Karpas-422 (cell line): ENCODE data around the gene TUBB2A. TPM values are rescaled to one million over a fixed set of nuclear protein-coding genes. Genes with fewer than 3 reads are reported as not detected.
"Not testable (repeated sequence)": the region's sequence is repeated elsewhere in the genome, so short reads cannot be mapped to it uniquely, and the experiment has no call there.

Source experiments
- DNase-seq: peaks from one replicate; pipeline ENCODE4 v3.0.0-alpha.2; 2015
- H2AFZ ChIP-seq: fragments of 200-600 bp; sonication (generic); 2 replicates; pipeline ENCODE4 v1.6.1; 2014; ENCODE audit warnings: antibody characterized with exemption, low read length, mixed read lengths
- H3K27ac ChIP-seq: fragments of 200-600 bp; sonication (generic); 2 replicates; pipeline ENCODE4 v1.5.1; 2014; ENCODE audit warnings: mild to moderate bottlenecking, low read length, moderate library complexity
- H3K27me3 ChIP-seq: fragments of 200-600 bp; sonication (generic); 2 replicates; pipeline ENCODE4 v1.6.1; 2014; ENCODE audit warnings: low read length, mixed read lengths
- H3K36me3 ChIP-seq: fragments of 200-600 bp; sonication (generic); 2 replicates; pipeline ENCODE4 v1.6.1; 2014; ENCODE audit warnings: low read length, mixed read lengths; ENCODE audit not compliant: insufficient read depth
- H3K4me1 ChIP-seq: fragments of 200-600 bp; sonication (generic); 2 replicates; pipeline ENCODE4 v1.6.1; 2014; ENCODE audit warnings: mild to moderate bottlenecking, low read length, mixed read lengths
- H3K4me2 ChIP-seq: fragments of 200-600 bp; sonication (generic); 2 replicates; pipeline ENCODE4 v1.6.1; 2014; ENCODE audit warnings: low read length, low read depth, mild to moderate bottlenecking; ENCODE audit not compliant: poor library complexity, severe bottlenecking
- H3K4me3 ChIP-seq: fragments of 200-600 bp; sonication (generic); 2 replicates; pipeline ENCODE4 v1.5.1; 2014; ENCODE audit warnings: mild to moderate bottlenecking, antibody characterized with exemption, low read length, mixed read lengths
- H3K79me2 ChIP-seq: fragments of 200-600 bp; sonication (generic); 2 replicates; pipeline ENCODE4 v1.6.1; 2014; ENCODE audit warnings: mild to moderate bottlenecking, low read length, mixed read lengths
- H3K9ac ChIP-seq: fragments of 200-600 bp; sonication (generic); 2 replicates; pipeline ENCODE4 v1.6.0; 2014; ENCODE audit warnings: low read length
- H3K9me2 ChIP-seq: fragments of 200-600 bp; sonication (generic), shearing (Covaris generic); replicated peaks from 2 replicates; pipeline ENCODE4 v1.6.0; 2014; ENCODE audit warnings: mild to moderate bottlenecking, low read length, moderate library complexity; ENCODE audit not compliant: insufficient read depth
- H3K9me3 ChIP-seq: fragments of 300-700, 200-600 bp; sonication (generic); 2 replicates; pipeline ENCODE4 v1.6.1; 2014; ENCODE audit warnings: low read length, mixed read lengths
- H4K20me1 ChIP-seq: fragments of 200-600 bp; sonication (generic); 2 replicates; pipeline ENCODE4 v1.6.1; 2014; ENCODE audit warnings: mild to moderate bottlenecking, antibody characterized with exemption, low read length, low read depth; ENCODE audit not compliant: insufficient read depth
- total RNA-seq: library from RNA; depleted of rRNA; stranded (reverse); fragments of >200 nt; shearing (Covaris generic); gene quantifications from 2 replicates; pipeline ENCODE4 v1.2.3, GENCODE V29; 2014; ENCODE audit warnings: low replicate concordance

The TUBB2A gene
- total RNA-seq, 1 experiment from 2014 or later = not detected

GRCh38 chr6:3175715-3176402 lies 18.5 kb upstream of the TUBB2A start:
- H3K27ac ChIP-seq = no peak overlapping the region
- no peaks in the 10 kb centered on the region for H3K36me3 ChIP-seq
- no peaks in the 10 kb centered on the region for H3K4me1 ChIP-seq
- peak; percentile 23 for DNase-seq
- H3K9me3 ChIP-seq = no peaks in the 10 kb centered on the region
- no peaks in the 10 kb centered on the region for H3K79me2 ChIP-seq
- no peaks in the 10 kb centered on the region for H3K27me3 ChIP-seq
- no peak overlapping the region for H3K9ac ChIP-seq
- no peak overlapping the region for H3K4me3 ChIP-seq
- no peak overlapping the region for H2AFZ ChIP-seq
- no peaks in the 10 kb centered on the region for H4K20me1 ChIP-seq
- H3K4me2 ChIP-seq = no peak overlapping the region
- H3K9me2 ChIP-seq = no peaks in the 10 kb centered on the region

- not testable (repeated sequence) for H3K4me3 ChIP-seq, DNase-seq, H3K9ac ChIP-seq, H4K20me1 ChIP-seq, H3K36me3 ChIP-seq, H3K9me2 ChIP-seq, H3K27me3 ChIP-seq, H3K79me2 ChIP-seq, H2AFZ ChIP-seq, H3K27ac ChIP-seq, H3K9me3 ChIP-seq, H3K4me1 ChIP-seq, H3K4me2 ChIP-seq
Observed at GRCh38 chr6:3173636-3174089, 16.3 kb upstream of the TUBB2A start.

GRCh38 chr6:3172789-3173188 lies 15.4 kb upstream of the TUBB2A start:
- not testable (repeated sequence) for H3K36me3 ChIP-seq, H3K79me2 ChIP-seq, H3K9ac ChIP-seq, H3K9me3 ChIP-seq, H3K4me3 ChIP-seq, H3K4me2 ChIP-seq, H3K4me1 ChIP-seq, H3K9me2 ChIP-seq, H4K20me1 ChIP-seq, H3K27me3 ChIP-seq, H3K27ac ChIP-seq, H2AFZ ChIP-seq
- DNase-seq = peak; percentile 15

- H3K9ac ChIP-seq, H4K20me1 ChIP-seq, H3K27ac ChIP-seq, H3K27me3 ChIP-seq, H3K36me3 ChIP-seq, H3K4me3 ChIP-seq, H3K9me3 ChIP-seq, H3K4me1 ChIP-seq, H3K79me2 ChIP-seq, H2AFZ ChIP-seq, H3K4me2 ChIP-seq, H3K9me2 ChIP-seq: not testable (repeated sequence)
- peak; percentile 33 for DNase-seq
Observed at GRCh38 chr6:3171313-3172175, 14.2 kb upstream of the TUBB2A start.

GRCh38 chr6:3170676-3171075 lies 13.3 kb upstream of the TUBB2A start:
- H4K20me1 ChIP-seq, H3K9me2 ChIP-seq: not testable (repeated sequence)

GRCh38 chr6:3168046-3168445 lies 10.7 kb upstream of the TUBB2A start:
- not testable (repeated sequence) for H3K9ac ChIP-seq, H3K36me3 ChIP-seq, H3K9me2 ChIP-seq, DNase-seq, H3K27ac ChIP-seq, H2AFZ ChIP-seq, H3K27me3 ChIP-seq, H3K4me1 ChIP-seq, H3K4me2 ChIP-seq, H3K9me3 ChIP-seq, H3K4me3 ChIP-seq, H4K20me1 ChIP-seq, H3K79me2 ChIP-seq

More at GRCh38 chr6:3170676-3171075, 13.3 kb upstream of the TUBB2A start:
- H3K36me3 ChIP-seq, H3K79me2 ChIP-seq, H3K27me3 ChIP-seq, H3K9ac ChIP-seq, H3K4me3 ChIP-seq, H3K27ac ChIP-seq, DNase-seq, H3K4me2 ChIP-seq, H3K9me3 ChIP-seq, H2AFZ ChIP-seq, H3K4me1 ChIP-seq: not testable (repeated sequence)

GRCh38 chr6:3166535-3167225 lies 9.3 kb upstream of the TUBB2A start:
- not testable (repeated sequence) for H3K9ac ChIP-seq

More at GRCh38 chr6:3166535-3167225, 9.3 kb upstream of the TUBB2A start:
- DNase-seq, H3K79me2 ChIP-seq, H3K4me3 ChIP-seq, H3K9me2 ChIP-seq, H3K36me3 ChIP-seq, H2AFZ ChIP-seq, H4K20me1 ChIP-seq, H3K9me3 ChIP-seq, H3K4me2 ChIP-seq, H3K27me3 ChIP-seq, H3K27ac ChIP-seq: not testable (repeated sequence)
- peaks cover 11% of the 10 kb centered on the region for H3K4me1 ChIP-seq
